ENCODE measurements around the gene GLCE.
A peak's percentile ranks its signal among the peaks of the same experiment; 100 is the strongest.

DNA sequence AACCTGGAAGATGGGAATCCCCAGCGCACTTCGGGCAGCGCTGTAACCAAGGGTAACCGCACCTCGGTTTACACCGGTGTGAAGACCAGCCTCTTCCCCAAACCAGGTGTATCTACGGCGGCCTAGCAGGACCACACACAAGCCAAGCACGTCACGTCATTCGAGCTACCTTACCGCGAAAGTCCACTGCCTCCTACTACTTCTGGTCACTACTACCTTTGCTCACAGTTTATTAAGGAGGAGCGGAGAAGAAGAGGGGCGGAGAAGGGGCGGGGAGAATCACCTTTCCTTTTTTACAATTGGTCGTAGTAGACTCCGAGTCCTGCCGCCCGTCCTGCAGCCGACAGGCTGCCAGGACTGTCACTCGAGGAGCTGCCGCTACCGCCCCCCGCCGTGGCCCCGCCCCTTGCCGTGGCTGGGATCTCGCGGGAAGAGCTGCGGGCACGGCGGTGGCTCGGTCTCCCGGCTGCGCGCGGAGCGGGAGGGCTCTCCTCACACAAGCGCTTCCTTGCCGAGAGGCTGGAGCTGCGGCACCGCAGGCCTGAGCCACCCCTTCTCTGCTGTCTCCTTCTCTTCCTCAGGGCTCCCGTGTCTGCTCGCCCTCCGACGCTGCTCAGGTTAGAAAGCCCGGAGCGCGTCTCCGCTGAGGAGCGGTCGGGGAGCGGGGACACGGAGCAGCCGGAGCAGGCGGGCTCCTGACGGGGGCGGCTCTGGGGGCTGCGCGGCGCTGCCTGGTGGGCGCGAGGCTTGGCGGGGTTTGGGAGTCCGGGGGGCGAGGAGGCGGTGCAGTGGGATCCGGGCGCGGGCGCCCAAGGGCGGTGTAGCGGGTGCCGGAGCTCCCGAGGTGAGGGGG, at the start of gene GLCE:
- TF ChIP-seq, protein P1, sequence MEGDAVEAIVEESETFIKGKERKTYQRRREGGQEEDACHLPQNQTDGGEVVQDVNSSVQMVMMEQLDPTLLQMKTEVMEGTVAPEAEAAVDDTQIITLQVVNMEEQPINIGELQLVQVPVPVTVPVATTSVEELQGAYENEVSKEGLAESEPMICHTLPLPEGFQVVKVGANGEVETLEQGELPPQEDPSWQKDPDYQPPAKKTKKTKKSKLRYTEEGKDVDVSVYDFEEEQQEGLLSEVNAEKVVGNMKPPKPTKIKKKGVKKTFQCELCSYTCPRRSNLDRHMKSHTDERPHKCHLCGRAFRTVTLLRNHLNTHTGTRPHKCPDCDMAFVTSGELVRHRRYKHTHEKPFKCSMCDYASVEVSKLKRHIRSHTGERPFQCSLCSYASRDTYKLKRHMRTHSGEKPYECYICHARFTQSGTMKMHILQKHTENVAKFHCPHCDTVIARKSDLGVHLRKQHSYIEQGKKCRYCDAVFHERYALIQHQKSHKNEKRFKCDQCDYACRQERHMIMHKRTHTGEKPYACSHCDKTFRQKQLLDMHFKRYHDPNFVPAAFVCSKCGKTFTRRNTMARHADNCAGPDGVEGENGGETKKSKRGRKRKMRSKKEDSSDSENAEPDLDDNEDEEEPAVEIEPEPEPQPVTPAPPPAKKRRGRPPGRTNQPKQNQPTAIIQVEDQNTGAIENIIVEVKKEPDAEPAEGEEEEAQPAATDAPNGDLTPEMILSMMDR (IDR thresholded peaks at IDR 0.05): peak in 1 of 5 experiments; percentile 42
- TF ChIP-seq EP300 (IDR thresholded peaks at IDR 0.05) (peak; percentile 14 to 96), POLR2A (IDR thresholded peaks at IDR 0.05) (peak; percentile 63 to 93)
